CD4-positive, alpha-beta T cell treated with Interleukin-17A for 4 hours (primary cell): Measurements from ENCODE around the gene KIFC3.
"Not testable (repeated sequence)": the region's sequence is repeated elsewhere in the genome, so short reads cannot be mapped to it uniquely, and the experiment has no call there.

Experiments used
- DNase-seq: peaks from one replicate; pipeline ENCODE4 v3.0.0-alpha.2; 2020; ENCODE audit warnings: mixed read lengths

KIFC3 gene

GRCh38 chr16:57752581-57753447 is 49.5 kb downstream of the KIFC3 start:
- no peak for DNase-seq

GRCh38 chr16:57752203-57752580 is 50.1 kb downstream of the KIFC3 start:
- DNase-seq = no peak

GRCh38 chr16:57751539-57752202 is 50.6 kb downstream of the KIFC3 start:
- no peak for DNase-seq

GRCh38 chr16:57750796-57751538 is 51.3 kb downstream of the KIFC3 start:
- no peak for DNase-seq

GRCh38 chr16:57749856-57750452 is 52.3 kb downstream of the KIFC3 start:
- no peak for DNase-seq

- no peak for DNase-seq
Measured at GRCh38 chr16:57749101-57749692, 53.1 kb downstream of the KIFC3 start.

GRCh38 chr16:57748596-57748995 is 53.7 kb downstream of the KIFC3 start:
- DNase-seq = no peak

GRCh38 chr16:57747996-57748395 is 54.3 kb downstream of the KIFC3 start:
- no peak for DNase-seq

GRCh38 chr16:57747496-57747895 is 54.8 kb downstream of the KIFC3 start:
- DNase-seq = no peak

- no peak for DNase-seq
Measured at GRCh38 chr16:57747091-57747490, 55.2 kb downstream of the KIFC3 start.

GRCh38 chr16:57746316-57746715 is 56.0 kb downstream of the KIFC3 start:
- DNase-seq = not testable (repeated sequence)

GRCh38 chr16:57745768-57746167 is 56.5 kb downstream of the KIFC3 start:
- DNase-seq = no peak

- DNase-seq = no peak
Measured at GRCh38 chr16:57744642-57744903, 57.7 kb downstream of the KIFC3 start.

GRCh38 chr16:57743886-57744641 is 58.2 kb downstream of the KIFC3 start:
- DNase-seq = no peak

- no peak for DNase-seq
Measured at GRCh38 chr16:57743458-57743857, 58.8 kb downstream of the KIFC3 start.

GRCh38 chr16:57742543-57742942 is 59.7 kb downstream of the KIFC3 start:
- no peak for DNase-seq

- no peak for DNase-seq
Measured at GRCh38 chr16:57741660-57742191, 60.6 kb downstream of the KIFC3 start.

GRCh38 chr16:57740423-57741071 is 61.7 kb downstream of the KIFC3 start:
- DNase-seq = no peak

GRCh38 chr16:57739756-57740422 is 62.4 kb downstream of the KIFC3 start:
- DNase-seq = no peak

GRCh38 chr16:57738844-57739243 is 63.4 kb downstream of the KIFC3 start:
- DNase-seq = no peak
